GM12801 (cell line): Measurements from ENCODE around the gene STAG2.

ENCODE experiments used
- TF ChIP-seq, protein P1 (sequence below): IDR thresholded peaks from one replicate; pipeline ENCODE4 v1.5.1; 2011; ENCODE audit warnings: control low read depth; ENCODE audit not compliant: insufficient read length; ENCODE audit errors: extremely low read depth

The STAG2 gene

DNA sequence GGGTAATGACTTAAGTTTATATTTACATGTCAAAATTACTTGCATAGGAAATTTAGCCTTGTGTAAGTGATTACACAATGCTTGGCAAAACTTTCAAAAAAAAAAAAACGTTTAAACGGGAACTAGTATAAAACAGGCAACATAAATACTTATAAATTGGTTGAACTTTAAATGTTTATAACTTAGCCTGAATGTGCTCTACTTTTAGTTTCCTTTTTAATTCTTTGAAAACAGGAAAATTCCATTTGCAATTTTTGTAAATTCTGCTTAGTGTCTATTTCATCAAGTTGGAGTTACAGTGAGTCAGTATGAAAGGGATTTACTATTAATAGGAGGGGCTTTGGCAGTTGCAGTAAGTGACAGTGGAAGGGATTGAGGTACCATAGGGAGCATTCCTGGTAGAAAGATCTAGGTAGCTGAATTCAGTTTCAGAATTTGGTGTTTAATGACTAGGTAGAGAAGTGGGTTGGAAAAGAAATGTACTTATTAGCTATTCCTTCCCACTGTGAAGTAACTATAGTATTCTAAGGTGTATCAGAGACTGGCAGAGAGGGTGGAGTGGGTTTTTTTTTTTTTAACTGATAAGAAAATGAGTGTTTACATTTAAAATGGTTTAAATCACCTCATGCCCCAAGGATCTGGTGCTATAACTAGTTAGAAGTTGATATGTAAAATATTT, 2.8 kb downstream of the STAG2 start:
- TF ChIP-seq, protein P1, sequence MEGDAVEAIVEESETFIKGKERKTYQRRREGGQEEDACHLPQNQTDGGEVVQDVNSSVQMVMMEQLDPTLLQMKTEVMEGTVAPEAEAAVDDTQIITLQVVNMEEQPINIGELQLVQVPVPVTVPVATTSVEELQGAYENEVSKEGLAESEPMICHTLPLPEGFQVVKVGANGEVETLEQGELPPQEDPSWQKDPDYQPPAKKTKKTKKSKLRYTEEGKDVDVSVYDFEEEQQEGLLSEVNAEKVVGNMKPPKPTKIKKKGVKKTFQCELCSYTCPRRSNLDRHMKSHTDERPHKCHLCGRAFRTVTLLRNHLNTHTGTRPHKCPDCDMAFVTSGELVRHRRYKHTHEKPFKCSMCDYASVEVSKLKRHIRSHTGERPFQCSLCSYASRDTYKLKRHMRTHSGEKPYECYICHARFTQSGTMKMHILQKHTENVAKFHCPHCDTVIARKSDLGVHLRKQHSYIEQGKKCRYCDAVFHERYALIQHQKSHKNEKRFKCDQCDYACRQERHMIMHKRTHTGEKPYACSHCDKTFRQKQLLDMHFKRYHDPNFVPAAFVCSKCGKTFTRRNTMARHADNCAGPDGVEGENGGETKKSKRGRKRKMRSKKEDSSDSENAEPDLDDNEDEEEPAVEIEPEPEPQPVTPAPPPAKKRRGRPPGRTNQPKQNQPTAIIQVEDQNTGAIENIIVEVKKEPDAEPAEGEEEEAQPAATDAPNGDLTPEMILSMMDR, result no peak

DNA sequence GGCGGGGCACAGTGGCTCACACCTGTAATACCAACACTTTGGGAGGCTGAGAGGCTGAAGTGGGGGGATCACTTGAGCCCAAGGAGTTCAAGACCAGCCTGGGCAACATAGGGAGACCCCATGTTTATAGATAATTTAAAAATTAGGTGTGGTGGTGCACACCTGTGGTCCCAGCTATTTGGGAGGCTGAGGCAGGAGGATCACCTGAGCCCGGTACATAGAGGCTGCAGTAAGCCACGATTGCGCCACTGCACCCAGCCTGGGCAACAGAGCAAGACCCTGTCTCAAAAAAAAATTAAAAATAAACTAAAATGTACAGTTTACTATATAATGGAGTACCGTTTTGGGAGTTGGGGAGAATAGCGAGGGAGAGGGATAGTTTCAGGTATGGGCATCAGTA, 4.2 kb downstream of the STAG2 start:
- TF ChIP-seq, protein P1, result no peak

DNA sequence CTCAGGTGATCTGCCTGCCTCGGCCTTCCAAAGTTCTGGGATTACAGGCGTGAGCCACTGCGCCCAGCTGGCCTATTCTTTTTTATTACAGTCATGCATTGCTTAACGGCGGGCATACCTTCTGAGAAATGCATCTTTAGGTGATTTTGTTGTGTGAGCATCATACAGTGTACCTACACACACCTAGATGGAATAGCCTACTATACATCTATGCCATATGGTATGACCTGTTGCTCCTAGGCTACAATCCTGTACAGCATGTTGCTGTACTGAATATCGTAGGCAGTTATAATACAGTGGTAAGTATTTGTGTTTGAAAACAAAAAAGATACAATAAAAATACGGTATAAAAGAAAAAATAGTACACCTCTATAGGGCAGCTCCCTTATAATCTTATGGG, 6.0 kb downstream of the STAG2 start:
- TF ChIP-seq, protein P1, result no peak

DNA sequence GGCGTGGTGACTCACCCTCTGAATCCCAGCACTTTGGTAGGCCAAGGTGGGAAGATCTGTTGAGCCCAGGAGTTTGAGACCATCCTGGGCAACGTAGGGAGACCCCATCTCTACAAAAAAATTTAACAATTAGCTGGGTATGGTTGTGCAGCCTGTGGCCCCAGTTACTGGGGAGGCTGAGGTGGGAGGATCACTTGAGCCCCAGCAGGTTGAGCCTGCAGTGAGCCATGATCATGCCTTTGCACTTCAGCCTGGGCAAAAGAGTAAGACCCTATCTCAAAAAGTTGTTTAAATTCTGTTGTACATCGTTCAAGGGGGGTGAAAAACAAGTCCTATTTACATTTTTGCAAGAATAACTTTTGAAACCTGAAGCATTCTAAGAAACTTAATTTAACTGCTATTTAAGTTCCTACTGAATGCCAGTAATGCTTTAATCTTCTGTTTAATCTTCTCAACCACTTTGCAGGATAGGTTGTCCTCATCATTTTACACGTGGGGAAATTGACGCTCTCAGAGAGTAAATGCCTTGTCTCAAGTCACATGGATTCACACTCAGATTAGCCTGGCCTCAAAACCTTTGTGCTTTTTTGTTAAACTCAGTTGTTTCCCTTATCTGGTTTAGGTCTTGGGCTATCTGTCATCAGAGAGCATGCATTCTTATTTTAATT, 7.0 kb downstream of the STAG2 start:
- TF ChIP-seq, protein P1, result no peak

DNA sequence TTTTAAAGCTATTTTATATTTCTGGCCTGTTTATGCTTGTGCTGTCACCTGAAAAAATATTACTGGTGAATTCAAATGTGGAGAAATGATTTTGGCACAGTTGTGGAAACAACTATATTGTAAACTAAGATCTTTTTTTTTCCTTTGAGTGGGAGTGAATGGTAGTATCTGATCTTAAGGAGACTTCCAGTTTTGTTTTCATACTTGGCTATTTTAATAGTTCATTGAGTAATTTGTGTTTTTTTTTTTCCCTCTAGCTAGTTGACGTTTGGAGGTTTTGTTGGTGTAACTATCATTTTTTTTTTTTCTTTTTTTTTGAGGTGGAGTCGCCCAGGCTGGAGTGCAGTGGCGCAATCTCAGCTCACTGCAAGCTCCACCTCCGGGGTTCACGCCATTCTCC, 10.5 kb downstream of the STAG2 start:
- TF ChIP-seq, protein P1, result no peak

DNA sequence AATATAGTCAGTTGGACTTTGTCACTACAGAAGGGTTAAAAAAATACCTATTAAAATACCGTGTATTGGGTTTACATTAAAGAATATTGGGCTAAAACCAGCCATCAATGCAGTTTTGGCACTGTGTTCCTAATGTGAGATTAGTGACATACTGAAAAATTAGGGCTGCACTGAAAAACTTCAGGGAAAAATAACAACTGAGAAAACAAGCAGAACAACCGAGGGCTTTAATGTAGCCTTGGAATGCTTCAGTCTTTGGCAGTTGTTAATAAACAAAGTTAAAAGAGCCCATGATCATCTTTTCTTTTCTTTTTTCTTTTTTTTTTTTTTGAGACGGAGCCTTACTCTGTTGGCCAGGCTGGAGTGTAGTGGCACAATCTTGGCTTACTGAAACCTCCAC, 12.4 kb downstream of the STAG2 start:
- TF ChIP-seq, protein P1, result no peak

DNA sequence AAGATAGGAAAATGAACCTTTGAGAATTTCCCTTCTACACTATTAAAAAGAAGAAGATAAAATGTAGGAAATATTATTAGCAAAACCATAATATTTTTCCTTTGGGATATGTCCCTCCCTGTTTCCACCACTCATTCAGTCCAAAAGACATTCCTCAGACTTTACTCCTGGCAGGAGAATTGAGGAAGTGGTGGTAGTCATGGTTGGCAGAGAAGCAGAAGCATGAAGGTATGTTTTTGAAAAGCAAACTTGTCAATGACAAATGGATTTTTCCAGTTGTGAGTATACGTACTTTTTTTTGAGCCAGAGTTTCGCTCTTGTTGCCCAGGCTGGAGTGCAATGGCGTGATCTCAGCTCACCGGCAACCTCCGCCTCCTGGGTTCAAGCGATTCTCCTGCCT, 13.7 kb downstream of the STAG2 start:
- TF ChIP-seq, protein P1, result no peak
